Spinal cord (tissue), 10 donors: Measurements from ENCODE around the gene ITGA11. TPM values are rescaled to one million over a fixed set of nuclear protein-coding genes. Genes with fewer than 3 reads are reported as not detected.

Experiments
- DNase-seq, 6 donors: peaks; one replicate each; pipeline versions ENCODE4 v3.0.0 to v3.0.0-alpha.2; 2013 to 2015; ENCODE audit warnings: low spot score in 6 of 6, low read depth in 4 of 6
- H3K27ac ChIP-seq: one replicate; pipeline ENCODE4 v1.5.1; 2013; ENCODE audit warnings: low read depth, low read length, control low read depth
- H3K27me3 ChIP-seq: one replicate; pipeline ENCODE4 v1.6.1; 2013; ENCODE audit warnings: low read length; ENCODE audit not compliant: control insufficient read depth, insufficient read depth
- H3K36me3 ChIP-seq: one replicate; pipeline ENCODE4 v1.6.1; 2013; ENCODE audit warnings: low read length; ENCODE audit not compliant: control insufficient read depth, insufficient read depth
- H3K4me1 ChIP-seq: one replicate; pipeline ENCODE4 v1.6.1; 2013; ENCODE audit warnings: low read length; ENCODE audit not compliant: control insufficient read depth, insufficient read depth
- H3K4me3 ChIP-seq: one replicate; pipeline ENCODE4 v1.5.1; 2013; ENCODE audit warnings: low read depth, low read length, control low read depth
- H3K9me3 ChIP-seq: one replicate; pipeline ENCODE4 v1.6.1; 2013; ENCODE audit warnings: low read length; ENCODE audit not compliant: control insufficient read depth, insufficient read depth
- WGBS: methylation state at CpG from one replicate; pipeline ENCODE4 v1.1.5; 2013; ENCODE audit warnings: missing lambda C conversion rate; ENCODE audit not compliant: insufficient coverage; 5-methylcytosine and 5-hydroxymethylcytosine counted together
- polyA plus RNA-seq, 2 donors: library from polyadenylated mRNA; unstranded; fragments of 120-200 nt; gene quantifications; one replicate each; pipeline ENCODE4 v1.2.1, GENCODE V29; 2013; ENCODE audit not compliant: insufficient read length in 2 of 2
- total RNA-seq, 2 donors: library from RNA; depleted of rRNA in 1 of 2; stranded (reverse); fragments of 120-200 nt in 1 of 2; fragments of >200 nt in 1 of 2; gene quantifications; one replicate each; pipeline versions ENCODE4 v1.2.3 to v1.2.4, GENCODE V29; 2013 to 2014
- donor health status: healthy.

The ITGA11 gene
- total and polyA plus RNA-seq, 4 donors, result 4.8 to 18.7 (median 7.4) TPM

DNA sequence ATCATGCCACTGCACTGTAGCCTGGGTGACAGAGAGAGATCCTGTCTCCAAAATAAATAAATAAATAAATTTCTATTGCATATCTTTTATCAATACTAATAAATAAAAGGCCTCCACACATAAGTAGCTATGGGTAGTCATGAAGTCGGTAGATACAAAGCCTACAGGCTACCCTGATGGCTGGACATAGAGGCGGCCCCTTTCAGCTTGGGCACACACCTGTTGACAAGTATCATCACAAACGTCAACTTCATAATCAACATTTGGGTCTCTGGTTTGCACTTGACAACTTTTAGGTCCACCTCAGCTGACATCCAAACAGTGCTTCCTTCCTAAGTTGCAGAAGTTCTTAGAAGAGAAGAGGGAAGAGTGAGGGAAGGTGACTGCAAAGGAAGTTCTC, 53.4 kb downstream of the ITGA11 start:
- no peak overlapping the region for H3K4me3 ChIP-seq
- no peaks in the 10 kb centered on the region for H3K36me3 ChIP-seq
- no peaks in the 10 kb centered on the region for H3K9me3 ChIP-seq
- WGBS, result 100% methylated on average over 2 of the region's 3 CpGs
- no peaks in the 10 kb centered on the region for H3K4me1 ChIP-seq
- DNase-seq, result no peak
- no peak overlapping the region for H3K27ac ChIP-seq
- no peaks in the 10 kb centered on the region for H3K27me3 ChIP-seq

DNA sequence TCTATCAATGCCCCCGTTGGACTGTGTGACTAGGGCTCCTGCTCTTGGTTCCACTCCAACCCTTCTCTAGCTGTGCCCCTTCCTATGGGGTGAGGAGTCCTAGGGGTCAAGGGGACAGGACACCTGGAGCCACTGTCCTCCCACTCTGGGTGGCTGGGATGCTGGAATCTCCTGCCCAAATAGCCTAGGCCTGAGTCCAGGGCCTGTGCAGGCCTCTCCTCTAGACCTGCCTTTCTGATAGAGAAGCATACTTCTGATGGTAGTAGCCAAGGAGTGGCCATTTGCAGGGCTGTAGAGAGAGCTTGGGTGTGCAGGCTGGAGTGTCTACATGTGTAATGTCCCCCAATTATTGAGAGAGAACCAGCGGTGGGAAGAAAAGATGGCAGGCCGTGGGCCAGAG, 54.2 kb downstream of the ITGA11 start:
- H3K27ac ChIP-seq, result no peak overlapping the region
- no peaks in the 10 kb centered on the region for H3K27me3 ChIP-seq
- no peak for DNase-seq
- no peaks in the 10 kb centered on the region for H3K36me3 ChIP-seq
- no peaks in the 10 kb centered on the region for H3K9me3 ChIP-seq
- WGBS, result 100% methylated on average over 2 of the region's 3 CpGs
- H3K4me3 ChIP-seq, result no peak overlapping the region
- H3K4me1 ChIP-seq, result no peaks in the 10 kb centered on the region

DNA sequence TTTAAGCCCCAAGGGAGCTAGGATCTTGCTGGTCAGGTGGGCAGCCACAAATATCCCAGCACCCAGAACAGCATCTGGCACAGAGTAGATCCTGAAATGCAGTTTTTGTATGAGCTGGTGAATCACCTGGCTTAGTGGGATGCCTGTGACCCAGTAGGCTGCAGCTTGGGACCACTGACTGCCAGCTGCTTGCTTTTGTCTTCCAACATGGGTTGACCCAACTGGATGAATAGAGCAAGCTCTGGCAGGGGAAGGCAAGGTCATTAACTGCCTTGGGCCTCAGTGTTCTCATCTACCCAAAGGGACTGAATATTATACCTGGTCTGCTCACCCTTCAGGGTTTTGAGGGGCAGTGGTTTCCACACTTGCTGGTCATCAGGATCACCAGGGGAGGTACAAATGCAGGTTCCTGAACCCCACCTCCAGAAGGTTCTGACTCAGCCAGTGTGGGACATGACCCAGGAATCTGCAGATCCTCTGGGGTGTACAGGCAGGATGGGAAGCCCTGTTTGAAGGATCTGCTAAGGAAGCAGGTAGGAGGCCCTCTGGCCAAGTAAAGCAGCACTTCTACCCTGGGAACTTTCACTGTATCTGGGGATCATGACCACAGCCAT, 55.4 kb downstream of the ITGA11 start:
- H3K9me3 ChIP-seq, result no peaks in the 10 kb centered on the region
- H3K27ac ChIP-seq, result no peak overlapping the region
- no peak overlapping the region for H3K4me3 ChIP-seq
- no peaks in the 10 kb centered on the region for H3K36me3 ChIP-seq
- no peak for DNase-seq
- peaks cover 6% of the 10 kb centered on the region for H3K4me1 ChIP-seq
- no peaks in the 10 kb centered on the region for H3K27me3 ChIP-seq

DNA sequence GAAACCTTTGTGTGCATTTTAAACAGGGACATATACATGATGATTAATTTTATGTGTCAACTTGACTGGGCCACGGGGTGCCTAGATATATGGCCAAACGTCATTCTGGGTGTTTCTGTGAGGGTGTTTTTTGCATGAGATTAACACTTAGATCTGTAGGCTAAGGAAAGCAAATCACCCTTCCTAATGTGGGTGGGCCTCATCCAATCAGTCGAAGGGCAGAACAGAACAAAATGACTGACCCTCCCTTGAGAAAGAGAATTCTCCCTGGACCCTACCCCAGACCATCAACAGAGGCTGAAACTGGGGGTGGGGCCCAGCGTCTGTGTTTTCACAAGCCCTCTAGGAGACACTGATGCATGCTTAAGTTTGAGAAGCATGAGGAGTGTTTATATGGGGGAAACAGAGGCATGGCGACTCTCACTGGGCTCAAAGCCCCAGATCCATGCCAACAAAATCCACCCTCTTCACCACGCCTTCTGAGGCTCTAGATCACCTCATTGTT, 56.2 kb downstream of the ITGA11 start:
- DNase-seq, result no peak
- H3K4me1 ChIP-seq, result peaks cover 6% of the 10 kb centered on the region
- no peak overlapping the region for H3K4me3 ChIP-seq
- WGBS, result 85% methylated on average over 1 of the region's 6 CpGs
- H3K27me3 ChIP-seq, result no peaks in the 10 kb centered on the region
- H3K27ac ChIP-seq, result no peak overlapping the region
- no peaks in the 10 kb centered on the region for H3K9me3 ChIP-seq
- H3K36me3 ChIP-seq, result no peaks in the 10 kb centered on the region

DNA sequence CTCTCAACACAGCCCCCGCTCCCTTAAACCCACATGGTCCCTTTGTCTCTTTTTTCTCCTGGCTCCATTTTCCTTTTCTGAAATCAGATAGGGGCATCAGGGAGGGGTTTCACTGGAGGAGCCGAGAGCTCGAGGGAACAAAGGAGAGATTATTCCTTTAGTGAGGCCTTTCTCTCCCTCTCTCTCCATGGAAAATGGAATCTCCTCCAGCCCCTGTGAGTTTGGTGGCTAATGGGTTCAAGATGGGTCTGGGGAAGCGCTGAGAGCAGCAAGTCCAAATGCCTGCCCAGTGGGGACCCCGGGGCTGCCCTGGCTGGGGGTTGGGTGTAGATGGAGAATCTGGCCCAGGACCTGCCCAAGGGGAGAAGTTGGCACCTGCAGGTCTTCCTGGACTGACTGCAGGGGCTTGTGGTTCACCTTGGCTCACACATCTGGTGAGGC, 56.8 kb downstream of the ITGA11 start:
- Histone ChIP-seq H3K4me3 (no peak overlapping the region), H3K4me1 (peaks cover 6% of the 10 kb centered on the region), H3K9me3 (no peaks in the 10 kb centered on the region), H3K36me3 (no peaks in the 10 kb centered on the region), H3K27me3 (peaks cover 2% of the 10 kb centered on the region), H3K27ac (no peak overlapping the region)
- DNase-seq, result no peak
- WGBS, result 86% methylated on average over 1 of the region's 5 CpGs

DNA sequence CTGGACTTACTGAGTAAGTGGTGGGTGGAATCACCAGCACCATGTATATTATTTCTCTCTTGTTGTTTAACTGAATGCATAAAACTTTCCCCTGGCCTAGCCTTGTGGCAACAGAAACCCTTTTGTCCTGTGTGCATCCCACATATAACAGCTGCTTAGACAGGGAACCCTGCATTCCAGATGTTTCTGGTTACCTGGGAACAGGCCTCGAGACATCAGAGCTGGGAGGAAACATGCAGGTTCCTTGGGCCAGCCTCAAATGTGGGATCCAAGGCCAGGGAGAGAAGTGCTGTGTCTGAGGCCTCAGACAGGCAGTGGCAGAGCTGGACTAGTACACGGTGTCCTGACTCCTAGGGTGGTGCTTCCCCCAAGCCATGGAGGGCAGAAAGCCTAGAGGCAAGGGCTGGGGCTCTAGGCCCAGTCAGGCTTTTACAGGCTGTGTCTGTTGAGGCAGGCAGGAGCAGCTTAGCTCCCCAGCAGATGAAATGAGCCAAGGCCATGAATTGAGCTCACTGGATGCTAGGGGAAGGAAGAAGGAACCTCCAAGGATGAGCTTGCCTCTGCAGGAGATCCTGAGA, 57.7 kb downstream of the ITGA11 start:
- Histone ChIP-seq H3K27ac (no peak overlapping the region), H3K9me3 (no peaks in the 10 kb centered on the region), H3K27me3 (peaks cover 2% of the 10 kb centered on the region), H3K4me3 (no peak overlapping the region), H3K4me1 (peaks cover 6% of the 10 kb centered on the region), H3K36me3 (no peaks in the 10 kb centered on the region)
- 65% methylated on average over 2 of the region's 2 CpGs for WGBS
- DNase-seq, result no peak

DNA sequence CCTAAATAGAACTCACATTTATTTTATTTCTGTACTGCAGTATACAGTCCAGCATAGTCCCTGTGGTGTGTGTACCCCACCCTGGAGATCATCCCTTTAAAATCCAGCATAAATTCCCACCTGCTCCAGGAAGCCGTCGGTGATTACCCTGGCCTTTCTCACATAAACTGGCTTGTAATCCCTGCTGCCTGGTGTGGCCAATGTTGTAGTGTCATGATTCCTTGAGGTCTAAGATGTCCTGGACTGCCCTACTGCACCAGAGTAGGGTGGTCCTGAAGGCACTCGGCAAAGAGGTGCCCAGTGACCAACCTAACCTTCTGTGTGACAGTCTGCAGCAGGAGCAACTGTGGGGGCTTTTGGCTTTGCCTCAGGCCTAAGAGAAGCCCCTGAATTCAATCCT, 58.9 kb downstream of the ITGA11 start:
- H3K9me3 ChIP-seq, result no peaks in the 10 kb centered on the region
- no peaks in the 10 kb centered on the region for H3K36me3 ChIP-seq
- peaks cover 6% of the 10 kb centered on the region for H3K4me1 ChIP-seq
- H3K27me3 ChIP-seq, result peaks cover 2% of the 10 kb centered on the region
- DNase-seq, result no peak
- H3K27ac ChIP-seq, result no peak overlapping the region
- no peak overlapping the region for H3K4me3 ChIP-seq
- 100% methylated on average over 1 of the region's 3 CpGs for WGBS

DNA sequence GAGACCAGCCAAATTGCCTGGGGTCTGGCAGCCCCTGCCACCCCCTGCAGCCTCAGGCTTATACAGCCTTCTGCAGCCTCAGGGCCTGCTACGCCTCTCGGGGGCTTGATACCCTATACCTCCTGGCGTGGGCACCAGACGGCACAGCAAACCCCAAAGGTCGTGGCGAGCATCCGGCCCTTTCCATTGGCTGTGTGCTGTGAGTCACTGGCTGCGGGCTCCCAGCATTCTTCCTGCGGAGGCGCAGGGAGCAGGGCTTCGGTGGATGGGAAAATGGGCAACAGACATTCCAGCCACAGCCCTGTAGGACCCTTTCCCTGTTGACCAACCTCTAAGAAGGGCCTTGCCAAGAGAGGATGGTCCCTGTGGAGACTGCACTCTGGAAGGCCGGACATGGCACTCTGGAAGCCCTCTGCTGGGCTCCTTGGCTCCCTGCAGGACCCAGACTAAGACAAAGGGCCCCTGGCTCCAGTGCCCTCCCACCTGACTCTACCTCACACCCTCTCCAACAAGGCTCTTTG, 59.6 kb downstream of the ITGA11 start:
- Histone ChIP-seq H3K27ac (no peak overlapping the region), H3K27me3 (peaks cover 2% of the 10 kb centered on the region), H3K4me3 (no peak overlapping the region), H3K9me3 (no peaks in the 10 kb centered on the region), H3K4me1 (peaks cover 6% of the 10 kb centered on the region), H3K36me3 (no peaks in the 10 kb centered on the region)
- WGBS, result 85% methylated on average over 12 of the region's 12 CpGs
- no peak for DNase-seq

DNA sequence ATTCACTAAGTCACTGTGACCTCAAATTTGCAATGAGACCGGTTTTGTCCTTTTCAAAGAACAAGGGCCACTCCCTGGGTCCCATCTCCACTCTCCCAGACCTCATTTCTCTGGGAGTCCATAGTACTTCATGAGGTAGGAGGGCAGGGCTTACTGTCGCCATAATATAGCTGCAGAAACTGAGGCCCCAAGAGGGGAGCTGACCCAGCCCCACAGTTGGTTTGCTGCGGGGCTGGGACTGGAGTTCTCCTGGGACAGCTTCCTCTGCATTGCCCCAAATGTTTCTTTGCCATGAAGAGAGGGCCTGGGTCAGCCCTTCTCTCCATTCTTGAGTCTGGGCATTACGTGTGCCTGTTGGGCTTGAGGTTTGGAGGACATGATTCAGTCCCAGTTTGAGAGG, 60.1 kb downstream of the ITGA11 start:
- no peak for DNase-seq
- no peak overlapping the region for H3K27ac ChIP-seq
- no peaks in the 10 kb centered on the region for H3K36me3 ChIP-seq
- WGBS, result 97% methylated on average over 3 of the region's 4 CpGs
- peaks cover 6% of the 10 kb centered on the region for H3K4me1 ChIP-seq
- no peaks in the 10 kb centered on the region for H3K9me3 ChIP-seq
- no peak overlapping the region for H3K4me3 ChIP-seq
- peaks cover 2% of the 10 kb centered on the region for H3K27me3 ChIP-seq

DNA sequence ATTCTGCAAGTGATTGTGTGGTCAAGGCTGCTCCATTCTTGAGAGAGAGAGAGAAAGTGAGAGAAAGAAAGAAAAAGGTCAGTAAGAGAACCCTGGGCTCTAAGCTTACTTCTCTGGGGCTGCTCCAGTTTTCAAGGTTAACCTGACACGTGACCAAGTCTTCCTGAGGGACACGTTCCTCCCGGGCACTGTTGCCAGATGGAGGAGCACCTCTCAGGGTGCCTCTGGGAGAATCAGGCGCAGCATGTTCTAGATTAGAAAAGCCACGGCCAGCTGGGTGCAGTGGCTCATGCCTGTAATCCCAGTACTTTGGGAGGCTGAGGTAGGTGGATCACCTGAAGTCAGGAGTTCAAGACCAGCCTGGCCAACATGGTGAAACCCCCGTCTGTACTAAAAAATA, 60.8 kb downstream of the ITGA11 start:
- no peak overlapping the region for H3K27ac ChIP-seq
- H3K4me1 ChIP-seq, result peaks cover 6% of the 10 kb centered on the region
- H3K4me3 ChIP-seq, result no peak overlapping the region
- WGBS, result 87% methylated on average over 6 of the region's 6 CpGs
- no peaks in the 10 kb centered on the region for H3K36me3 ChIP-seq
- DNase-seq, result no peak
- H3K27me3 ChIP-seq, result peaks cover 2% of the 10 kb centered on the region
- H3K9me3 ChIP-seq, result no peaks in the 10 kb centered on the region
